Adipocyte (in vitro differentiated cells): ENCODE results near the gene GRIN3A.
A peak's percentile ranks its signal among the peaks of the same experiment; 100 is the strongest.
"Not testable (repeated sequence)": the region's sequence is repeated elsewhere in the genome, so short reads cannot be mapped to it uniquely, and the experiment has no call there.

Experiments used
- DNase-seq: peaks from one replicate; pipeline ENCODE4 v3.0.0-alpha.2; 2015; ENCODE audit warnings: low read depth
- H3K27me3 ChIP-seq: replicated peaks from 2 replicates; pipeline ENCODE4 v1.7.0; 2013; ENCODE audit warnings: mild to moderate bottlenecking, low read length, moderate library complexity; ENCODE audit not compliant: control insufficient read depth, insufficient read depth
- H3K36me3 ChIP-seq: 2 replicates; pipeline ENCODE4 v1.7.0; 2013; ENCODE audit warnings: low read length, mild to moderate bottlenecking, moderate library complexity; ENCODE audit not compliant: control insufficient read depth, insufficient read depth, severe bottlenecking
- H3K4me1 ChIP-seq: 2 replicates; pipeline ENCODE4 v1.7.0; 2013; ENCODE audit warnings: mild to moderate bottlenecking, low read length, moderate library complexity; ENCODE audit not compliant: control insufficient read depth, insufficient read depth
- H3K4me3 ChIP-seq: 2 replicates; pipeline ENCODE4 v1.7.0; 2013; ENCODE audit warnings: mild to moderate bottlenecking, low read length, moderate library complexity
- H3K9ac ChIP-seq: 2 replicates; pipeline ENCODE4 v1.7.0; 2013; ENCODE audit warnings: mild to moderate bottlenecking, low read length, moderate library complexity
- H3K9me3 ChIP-seq: 2 replicates; pipeline ENCODE4 v1.7.0; 2013; ENCODE audit warnings: mild to moderate bottlenecking, low read length, moderate library complexity; ENCODE audit not compliant: control insufficient read depth

The GRIN3A gene

DNA sequence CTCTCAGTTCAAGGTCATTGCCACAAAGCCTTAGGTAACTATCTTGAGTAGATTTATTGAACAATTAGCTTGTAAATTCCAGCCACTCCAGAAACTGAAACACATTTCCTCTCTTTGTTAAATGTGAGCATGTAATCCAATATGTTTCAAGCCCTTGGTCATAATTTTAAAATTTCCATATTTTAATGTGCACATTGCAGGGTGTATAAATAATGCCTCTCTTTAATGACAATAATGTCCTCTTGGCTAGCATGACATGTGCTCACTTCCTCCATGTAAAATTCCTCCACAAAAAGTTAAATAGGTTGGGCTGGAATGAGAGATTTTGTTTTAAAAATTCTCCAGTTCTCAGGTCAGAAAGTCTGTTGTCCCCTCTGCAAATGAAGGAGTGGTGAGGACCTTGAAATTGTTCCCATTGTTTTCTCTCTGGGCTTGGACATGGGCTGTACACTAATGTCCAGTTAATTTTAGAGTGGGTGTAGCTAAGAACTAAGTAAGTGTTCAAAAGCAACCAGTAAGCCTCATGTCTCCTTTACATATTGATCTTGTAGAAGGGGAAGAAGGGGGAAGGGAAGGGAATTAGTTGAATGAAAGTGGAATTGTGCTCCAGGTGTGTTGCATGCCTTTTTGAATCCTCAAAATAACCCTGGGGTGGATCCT, 146.5 kb downstream of the GRIN3A start:
- no peaks in the 10 kb centered on the region for H3K9me3 ChIP-seq
- no peak overlapping the region for H3K9ac ChIP-seq
- H3K27me3 ChIP-seq = peaks cover 16% of the 10 kb centered on the region
- DNase-seq = no peak
- H3K36me3 ChIP-seq = no peaks in the 10 kb centered on the region
- no peaks in the 10 kb centered on the region for H3K4me1 ChIP-seq
- no peak overlapping the region for H3K4me3 ChIP-seq

DNA sequence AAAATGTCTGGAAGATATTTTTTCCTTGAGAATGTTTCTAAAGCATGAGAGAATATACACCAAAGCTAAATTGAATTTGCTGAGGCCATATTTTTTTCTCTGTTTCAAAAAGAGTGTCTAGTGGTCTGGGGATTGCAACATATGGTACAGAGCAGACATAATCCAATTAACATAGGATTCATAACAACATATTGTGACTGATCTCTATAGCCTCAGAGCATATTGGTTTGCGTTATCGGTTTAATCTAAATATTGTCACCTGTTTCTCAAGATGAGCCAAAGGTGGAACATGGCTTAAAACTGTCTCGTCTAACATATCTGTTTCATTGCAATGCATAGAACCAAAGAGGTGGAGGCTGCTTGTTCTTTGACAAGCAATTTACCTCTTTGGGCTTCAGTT, 147.5 kb downstream of the GRIN3A start:
- Histone ChIP-seq H3K27me3 (peaks cover 10% of the 10 kb centered on the region), H3K9me3 (no peaks in the 10 kb centered on the region), H3K4me1 (no peaks in the 10 kb centered on the region), H3K36me3 (no peaks in the 10 kb centered on the region), H3K9ac (no peak overlapping the region), H3K4me3 (no peak overlapping the region)
- DNase-seq = no peak

DNA sequence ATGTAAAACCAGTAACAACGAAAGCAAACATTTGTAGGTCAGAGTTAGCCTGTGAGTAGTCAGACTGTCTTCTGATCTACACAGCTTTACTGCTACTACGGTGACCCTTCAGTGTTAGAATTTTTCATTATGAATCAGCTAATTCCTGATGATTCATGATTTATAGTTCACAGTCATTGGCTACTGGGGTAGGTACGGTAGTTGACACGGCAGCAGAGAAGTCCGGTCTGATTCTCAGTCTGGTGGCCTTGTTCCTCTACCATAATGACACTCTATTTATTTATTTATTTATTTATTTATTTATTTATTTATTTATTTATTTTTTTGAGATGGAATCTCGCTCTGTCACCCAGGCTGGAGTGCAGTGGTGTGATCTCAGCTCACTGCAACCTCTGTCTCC, 148.4 kb downstream of the GRIN3A start:
- not testable (repeated sequence) for H3K9me3 ChIP-seq, H3K4me1 ChIP-seq, DNase-seq, H3K9ac ChIP-seq, H3K36me3 ChIP-seq, H3K27me3 ChIP-seq, H3K4me3 ChIP-seq

DNA sequence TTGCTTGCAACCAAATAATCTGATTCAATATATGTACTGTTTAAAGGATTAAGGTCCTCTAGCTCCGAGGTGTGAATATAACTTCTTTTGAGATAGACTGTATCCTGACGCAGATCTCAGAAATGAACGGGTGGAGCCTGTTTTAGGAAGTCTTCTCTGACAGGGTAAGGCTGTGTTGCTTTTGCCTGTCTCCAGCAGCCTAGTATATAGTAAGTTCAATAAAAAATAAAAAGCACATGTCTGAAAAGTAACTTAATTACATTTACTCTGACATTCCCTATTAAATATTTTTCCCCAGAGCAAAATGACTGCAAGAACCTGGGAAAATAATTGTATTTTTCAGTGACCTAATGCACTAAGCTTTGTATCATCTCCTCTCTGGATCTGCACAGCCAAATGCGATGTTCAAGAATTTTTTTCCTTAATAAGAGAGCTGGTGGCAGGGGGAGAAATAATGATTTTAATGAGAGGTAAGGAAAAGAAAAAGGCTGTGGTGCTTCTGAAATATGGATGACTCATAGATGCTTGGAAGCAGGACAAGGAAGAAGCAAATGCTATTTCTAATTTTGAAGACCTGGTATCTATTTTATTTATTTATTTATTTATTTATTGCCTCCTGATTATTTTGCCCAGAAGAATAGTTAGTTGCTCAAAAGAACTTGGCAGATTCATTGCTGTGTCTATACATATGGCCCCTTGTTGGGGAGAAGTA, 151.0 kb downstream of the GRIN3A start:
- Histone ChIP-seq H3K27me3 (no peaks in the 10 kb centered on the region), H3K36me3 (no peaks in the 10 kb centered on the region), H3K4me1 (peaks cover 5% of the 10 kb centered on the region), H3K9me3 (no peaks in the 10 kb centered on the region), H3K4me3 (no peak overlapping the region), H3K9ac (no peak overlapping the region)
- DNase-seq = no peak

DNA sequence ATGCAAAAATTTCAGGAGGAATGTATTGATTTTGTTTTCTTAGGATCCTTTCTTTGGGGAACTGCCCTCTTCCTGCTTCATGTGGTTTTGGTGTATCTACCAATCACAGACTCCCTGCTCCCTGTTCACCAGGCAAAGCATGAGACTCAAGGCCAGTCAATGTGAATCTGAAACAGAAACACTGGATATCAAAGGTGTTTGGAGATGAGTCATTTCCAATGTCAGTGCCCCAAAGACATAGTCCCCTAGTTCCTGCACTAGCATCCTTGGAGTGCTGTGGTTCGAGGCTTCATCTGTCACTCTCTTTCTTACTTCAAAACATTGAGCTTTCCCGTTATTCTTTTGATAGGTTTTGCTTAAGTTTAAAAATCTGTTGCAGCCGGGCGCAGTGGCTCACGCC, 151.8 kb downstream of the GRIN3A start:
- H3K9ac ChIP-seq = no peak overlapping the region
- peaks cover 8% of the 10 kb centered on the region for H3K4me1 ChIP-seq
- no peak overlapping the region for H3K4me3 ChIP-seq
- no peak for DNase-seq
- H3K27me3 ChIP-seq = no peaks in the 10 kb centered on the region
- no peaks in the 10 kb centered on the region for H3K36me3 ChIP-seq
- no peaks in the 10 kb centered on the region for H3K9me3 ChIP-seq

- Histone ChIP-seq H3K4me3 (no peak overlapping the region), H3K27me3 (no peaks in the 10 kb centered on the region), H3K9me3 (no peaks in the 10 kb centered on the region), H3K36me3 (no peaks in the 10 kb centered on the region), H3K4me1 (peaks cover 8% of the 10 kb centered on the region), H3K9ac (no peak overlapping the region)
- no peak for DNase-seq
Observed at GRCh38 chr9:101585740-101586139, 152.7 kb downstream of the GRIN3A start.

DNA sequence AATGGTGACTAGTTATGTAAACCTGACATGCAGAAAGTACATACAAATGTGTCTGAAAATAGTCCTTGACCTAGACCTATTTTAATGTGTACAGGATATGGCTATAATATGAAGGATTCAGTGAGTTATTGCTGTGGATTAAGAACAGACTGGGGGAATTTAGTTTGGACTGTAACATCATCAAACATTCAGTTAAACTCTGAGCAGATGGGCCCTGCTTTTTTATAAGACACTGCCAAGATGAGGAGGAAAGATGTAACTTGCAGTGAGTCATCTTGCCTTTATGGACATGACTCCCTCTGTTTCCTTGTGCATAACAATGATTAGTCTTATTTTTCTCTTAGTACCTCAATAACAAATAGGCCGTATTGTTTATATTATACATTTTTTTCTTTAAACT, 155.9 kb downstream of the GRIN3A start:
- H3K9me3 ChIP-seq = no peaks in the 10 kb centered on the region
- DNase-seq = peak; percentile 42
- no peak overlapping the region for H3K9ac ChIP-seq
- H3K4me3 ChIP-seq = no peak overlapping the region
- H3K36me3 ChIP-seq = no peaks in the 10 kb centered on the region
- no peaks in the 10 kb centered on the region for H3K27me3 ChIP-seq
- peaks cover 8% of the 10 kb centered on the region for H3K4me1 ChIP-seq

DNA sequence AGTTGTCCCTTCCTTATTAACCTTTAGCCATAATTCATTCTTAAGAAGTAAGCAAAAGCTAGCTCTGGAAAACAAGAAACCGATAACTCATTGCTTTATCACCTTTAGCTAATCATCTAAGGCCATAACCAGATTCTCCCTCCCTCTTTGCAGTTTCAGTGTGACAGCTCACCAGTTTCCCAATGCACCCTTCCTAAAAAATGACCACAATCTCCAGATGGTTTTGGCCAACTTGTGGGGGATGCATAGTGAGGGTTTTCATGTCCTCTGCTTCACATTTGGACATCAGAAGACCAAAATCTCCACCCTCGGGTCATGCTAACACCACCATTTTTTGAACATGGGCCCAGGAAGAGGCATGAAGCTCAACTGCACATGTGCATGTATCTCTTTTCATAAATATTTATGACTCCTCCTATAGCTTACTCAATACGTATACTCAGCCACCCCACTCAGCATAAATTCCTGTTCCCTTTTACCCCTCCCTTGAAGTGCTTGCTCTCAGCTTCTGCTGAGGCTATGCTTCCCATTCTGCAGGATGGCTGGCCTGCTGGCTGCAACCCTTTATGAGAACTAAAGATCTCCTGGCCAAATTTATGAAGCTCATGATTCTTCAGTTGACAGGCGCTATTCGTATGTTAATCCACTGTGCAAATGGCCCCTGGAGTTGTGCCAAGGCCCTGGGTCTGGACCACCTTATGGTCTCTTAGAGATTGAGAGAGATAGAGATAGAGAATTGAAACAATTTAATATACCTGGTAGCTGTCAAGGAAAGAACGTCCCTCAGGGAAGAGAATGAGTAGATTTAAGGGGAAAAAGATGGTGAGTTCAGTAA, 158.5 kb downstream of the GRIN3A start:
- H3K36me3 ChIP-seq = no peaks in the 10 kb centered on the region
- no peak overlapping the region for H3K9ac ChIP-seq
- H3K27me3 ChIP-seq = no peaks in the 10 kb centered on the region
- no peak overlapping the region for H3K4me3 ChIP-seq
- no peak for DNase-seq
- peaks cover 8% of the 10 kb centered on the region for H3K4me1 ChIP-seq
- H3K9me3 ChIP-seq = no peaks in the 10 kb centered on the region

GRCh38 chr9:101578378-101578777, 160.1 kb downstream of the GRIN3A start:
- no peak for DNase-seq
- no peak overlapping the region for H3K4me3 ChIP-seq
- no peaks in the 10 kb centered on the region for H3K36me3 ChIP-seq
- H3K4me1 ChIP-seq = peaks cover 8% of the 10 kb centered on the region
- no peak overlapping the region for H3K9ac ChIP-seq
- H3K27me3 ChIP-seq = no peaks in the 10 kb centered on the region
- no peaks in the 10 kb centered on the region for H3K9me3 ChIP-seq

DNA sequence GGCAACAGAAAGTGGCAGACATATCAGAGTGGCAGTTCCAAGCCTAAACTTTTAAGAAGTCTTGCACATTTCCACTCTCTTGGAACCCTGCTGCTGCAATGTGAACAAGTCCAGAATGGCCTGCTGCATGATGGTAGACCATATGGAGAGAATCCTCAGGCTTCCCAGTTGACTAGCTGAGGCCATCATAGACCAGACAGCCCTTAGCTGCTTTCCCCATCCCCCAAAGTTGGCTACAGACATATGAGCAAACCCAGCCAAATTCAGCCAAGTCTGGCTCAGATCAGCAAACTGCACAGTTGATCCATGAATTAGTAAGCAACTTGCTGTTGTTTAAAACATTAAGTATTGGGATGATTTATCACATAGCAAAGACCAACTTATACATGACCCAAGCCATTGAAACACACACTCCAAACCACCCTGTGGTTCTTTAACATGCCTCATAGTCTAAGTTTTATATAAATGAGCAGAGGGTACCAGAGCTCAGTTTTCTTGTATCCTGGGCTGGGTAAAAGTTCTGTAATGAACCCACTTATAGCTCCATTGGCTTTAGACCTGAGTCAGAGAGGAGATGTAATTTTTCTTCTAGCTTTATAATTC, 163.6 kb downstream of the GRIN3A start:
- Histone ChIP-seq H3K27me3 (no peaks in the 10 kb centered on the region), H3K4me3 (no peak overlapping the region), H3K36me3 (peaks cover 5% of the 10 kb centered on the region), H3K9me3 (no peaks in the 10 kb centered on the region), H3K4me1 (no peaks in the 10 kb centered on the region), H3K9ac (no peak overlapping the region)
- no peak for DNase-seq

DNA sequence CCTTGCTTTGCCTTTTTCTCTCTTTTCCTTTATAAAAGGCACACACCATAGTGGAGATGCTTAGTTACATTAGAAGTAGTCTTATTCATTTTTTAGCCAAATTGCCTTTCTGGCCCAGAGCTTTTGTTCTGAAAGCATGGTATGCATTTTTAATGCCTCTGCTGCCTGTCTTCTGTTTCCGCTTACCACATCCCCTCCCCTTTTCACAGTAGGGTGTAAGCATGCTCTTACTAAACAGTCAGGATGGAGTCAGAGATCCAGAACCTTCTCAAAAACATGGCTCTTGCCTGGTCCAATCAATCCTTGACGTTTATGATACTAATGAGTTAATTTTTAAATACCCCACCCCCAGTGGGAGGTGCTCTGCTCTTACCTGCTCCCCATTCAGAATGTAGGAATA, 166.1 kb downstream of the GRIN3A start:
- H3K9me3 ChIP-seq = no peaks in the 10 kb centered on the region
- H3K9ac ChIP-seq = no peak overlapping the region
- H3K4me1 ChIP-seq = no peaks in the 10 kb centered on the region
- H3K27me3 ChIP-seq = no peaks in the 10 kb centered on the region
- no peak for DNase-seq
- no peak overlapping the region for H3K4me3 ChIP-seq
- peaks cover 13% of the 10 kb centered on the region for H3K36me3 ChIP-seq
